ENCODE data around the gene PQBP1. TPM values are rescaled to one million over a fixed set of nuclear protein-coding genes. Genes with fewer than 3 reads are reported as not detected.
A peak's percentile ranks its signal among the peaks of the same experiment; 100 is the strongest.

Gene PQBP1
- total RNA-seq, 2 donors from 2014 or later: 43.6 to 48.1 TPM

DNA sequence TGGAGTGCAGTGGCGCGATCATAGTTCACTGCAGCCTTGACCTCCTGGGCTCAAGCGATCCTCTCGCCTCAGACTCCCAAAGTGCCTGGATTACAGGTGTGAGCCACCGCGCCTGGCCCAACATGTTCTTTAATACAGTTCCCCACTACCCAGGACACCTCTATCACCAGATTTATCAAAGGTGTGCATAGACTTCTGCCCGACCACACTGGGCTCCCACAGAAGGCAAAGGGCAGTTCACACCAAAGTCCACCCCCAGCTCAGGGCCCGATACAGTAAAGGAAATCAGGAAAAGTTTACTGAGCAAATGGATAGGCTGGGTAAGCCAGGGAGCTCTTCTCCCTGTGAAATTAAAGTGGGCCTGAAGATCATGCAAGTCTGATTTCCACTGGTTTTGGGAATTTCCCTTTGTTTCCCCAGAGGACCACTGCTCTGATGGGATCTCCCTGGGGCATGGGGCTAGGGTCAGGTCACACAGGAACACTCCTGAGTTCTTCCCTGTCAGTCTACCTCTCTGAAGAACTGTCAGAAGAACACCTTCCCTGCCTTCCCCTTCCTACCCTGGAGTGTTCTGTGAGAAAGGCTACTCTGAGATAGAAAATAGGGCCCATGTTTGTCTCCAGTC is 38.8 kb downstream of the PQBP1 start:
- Histone ChIP-seq H3K27me3 (no peaks in the 10 kb centered on the region), H3K27ac (peak overlapping the region in 1 of 4 donors; percentile 8), H3K9me3 (no peaks in the 10 kb centered on the region), H3K4me3 (no peak overlapping the region), H3K36me3 (replicated peaks in 1 of 2; ENCODE audit: insufficient read depth in 1 of 2, low read depth in 2 of 2) (peaks cover 0 to 1% of the 10 kb centered on the region in 2 donors), H3K4me1 (peaks cover 10% of the 10 kb centered on the region)
- ATAC-seq (no peak), DNase-seq (no peak)
- 84 to 92% methylated on average over 7 to 8 of the region's 8 CpGs for whole genome bisulfite sequencing, 2 donors
- TF ChIP-seq, protein P1, sequence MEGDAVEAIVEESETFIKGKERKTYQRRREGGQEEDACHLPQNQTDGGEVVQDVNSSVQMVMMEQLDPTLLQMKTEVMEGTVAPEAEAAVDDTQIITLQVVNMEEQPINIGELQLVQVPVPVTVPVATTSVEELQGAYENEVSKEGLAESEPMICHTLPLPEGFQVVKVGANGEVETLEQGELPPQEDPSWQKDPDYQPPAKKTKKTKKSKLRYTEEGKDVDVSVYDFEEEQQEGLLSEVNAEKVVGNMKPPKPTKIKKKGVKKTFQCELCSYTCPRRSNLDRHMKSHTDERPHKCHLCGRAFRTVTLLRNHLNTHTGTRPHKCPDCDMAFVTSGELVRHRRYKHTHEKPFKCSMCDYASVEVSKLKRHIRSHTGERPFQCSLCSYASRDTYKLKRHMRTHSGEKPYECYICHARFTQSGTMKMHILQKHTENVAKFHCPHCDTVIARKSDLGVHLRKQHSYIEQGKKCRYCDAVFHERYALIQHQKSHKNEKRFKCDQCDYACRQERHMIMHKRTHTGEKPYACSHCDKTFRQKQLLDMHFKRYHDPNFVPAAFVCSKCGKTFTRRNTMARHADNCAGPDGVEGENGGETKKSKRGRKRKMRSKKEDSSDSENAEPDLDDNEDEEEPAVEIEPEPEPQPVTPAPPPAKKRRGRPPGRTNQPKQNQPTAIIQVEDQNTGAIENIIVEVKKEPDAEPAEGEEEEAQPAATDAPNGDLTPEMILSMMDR (IDR thresholded peaks at IDR 0.05): no peak
- TF ChIP-seq POLR2A (IDR thresholded peaks at IDR 0.05): no peak
- intact Hi-C loops (cut with DNase I): no loop called here

DNA sequence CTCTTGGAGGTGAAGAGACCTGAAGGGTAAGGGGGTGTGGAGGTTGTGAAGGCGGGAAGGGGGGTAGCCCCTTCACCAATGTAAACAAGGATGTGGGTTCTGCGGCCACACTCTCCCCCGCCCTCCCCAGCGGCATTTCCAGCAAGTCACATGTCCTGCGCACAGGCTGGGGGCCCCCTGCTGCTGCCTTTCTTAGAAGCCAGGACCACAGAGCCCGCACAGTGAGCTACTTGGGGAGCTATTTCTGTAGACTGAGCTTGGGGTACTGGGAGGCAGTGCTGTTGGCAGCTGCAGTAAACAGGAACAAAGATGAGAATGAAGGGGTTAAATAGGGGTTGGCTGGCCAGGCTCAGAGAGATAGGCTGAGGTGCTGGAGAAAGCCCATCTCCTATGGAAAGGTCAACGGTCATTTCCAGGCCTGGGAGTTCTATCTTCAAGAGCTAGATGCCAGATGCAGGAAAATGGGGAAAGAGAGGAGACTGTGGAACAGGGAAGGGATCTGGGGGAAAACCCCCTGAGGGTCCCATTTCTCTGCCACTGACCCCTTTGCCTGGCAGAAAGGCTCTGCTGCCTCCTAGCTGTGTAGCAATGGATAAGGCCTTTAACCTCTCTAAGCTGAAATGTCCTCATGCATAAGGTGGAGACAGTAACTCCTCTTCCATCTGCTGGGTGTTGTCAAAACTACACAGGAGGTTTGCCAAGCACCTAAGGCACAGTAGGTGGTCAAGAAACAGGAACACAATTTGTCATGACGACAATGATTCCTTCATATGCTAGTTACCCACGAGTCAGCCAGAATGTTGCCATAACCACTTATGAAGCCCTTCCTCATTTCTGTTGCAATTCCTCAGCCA is 39.6 kb downstream of the PQBP1 start:
- intact Hi-C loops (cut with DNase I): no loop called here
- peaks cover 16% of the 10 kb centered on the region for H3K4me1 ChIP-seq
- 62 to 63% methylated on average over 5 to 7 of the region's 9 CpGs for WGBS, 2 donors

DNA sequence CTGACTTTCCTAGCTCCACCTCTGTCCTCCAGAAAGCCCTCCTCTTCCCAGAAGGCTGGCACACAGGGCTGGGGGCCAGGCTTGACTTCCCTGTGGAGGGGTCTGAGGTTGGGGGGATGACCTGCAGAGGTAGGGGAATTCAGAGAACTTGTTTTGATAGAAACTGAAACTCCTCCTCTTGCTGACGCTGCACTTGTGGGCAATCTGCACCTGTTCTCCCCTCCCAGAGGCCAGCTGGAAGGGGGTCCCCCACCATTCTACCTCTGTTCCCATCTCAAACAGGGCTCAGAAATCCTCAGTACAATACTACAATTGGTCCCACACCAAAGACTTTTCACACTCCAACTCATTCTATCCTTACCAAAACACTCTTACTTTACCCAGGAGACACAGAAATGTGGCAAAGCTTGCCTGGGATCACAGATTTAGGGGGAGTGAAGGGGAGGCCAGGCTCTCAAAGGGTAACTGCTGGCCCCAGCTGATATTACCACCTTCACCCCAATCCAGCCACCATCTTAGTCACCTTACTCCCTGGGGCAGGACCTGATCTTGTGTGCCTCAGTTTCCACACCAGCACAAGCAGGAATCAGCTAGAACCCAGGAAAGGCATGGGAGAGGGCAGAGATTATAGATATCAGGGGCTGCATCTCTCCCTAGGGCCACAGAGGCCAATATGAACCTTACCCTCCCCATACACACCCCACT is 41.1 kb downstream of the PQBP1 start:
- no peaks in the 10 kb centered on the region for H3K27me3 ChIP-seq
- H3K27ac ChIP-seq: no peak overlapping the region
- ATAC-seq (no peak), DNase-seq (no peak)
- H3K4me1 ChIP-seq: peaks cover 19% of the 10 kb centered on the region
- H3K4me3 ChIP-seq: no peak overlapping the region
- 70 to 100% methylated on average over 1 of the region's 1 CpG for WGBS, 2 donors
- peaks cover 0 to 1% of the 10 kb centered on the region in 2 donors for H3K36me3 ChIP-seq (replicated peaks in 1 of 2; ENCODE audit: insufficient read depth in 1 of 2, low read depth in 2 of 2)
- H3K9me3 ChIP-seq: no peaks in the 10 kb centered on the region
- TF ChIP-seq POLR2A (IDR thresholded peaks at IDR 0.05): no peak
- TF ChIP-seq, protein P1 (IDR thresholded peaks at IDR 0.05): no peak
- intact Hi-C loops (cut with DNase I): no loop called here

More for the DNA sequence above, 39.6 kb downstream of the PQBP1 start:
- Histone ChIP-seq H3K36me3 (replicated peaks in 1 of 2; ENCODE audit: insufficient read depth in 1 of 2, low read depth in 2 of 2) (peaks cover 0 to 1% of the 10 kb centered on the region in 2 donors), H3K9me3 (no peaks in the 10 kb centered on the region), H3K4me3 (no peak overlapping the region), H3K27ac (peak overlapping the region in 1 of 4 donors; percentile 45), H3K27me3 (no peaks in the 10 kb centered on the region)
- ATAC-seq: no peak
- peak in 2 of 4 donors; percentile 29 to 55 for DNase-seq
- no peak for TF ChIP-seq POLR2A (IDR thresholded peaks at IDR 0.05)
- TF ChIP-seq, protein P1 (IDR thresholded peaks at IDR 0.05): no peak

DNA sequence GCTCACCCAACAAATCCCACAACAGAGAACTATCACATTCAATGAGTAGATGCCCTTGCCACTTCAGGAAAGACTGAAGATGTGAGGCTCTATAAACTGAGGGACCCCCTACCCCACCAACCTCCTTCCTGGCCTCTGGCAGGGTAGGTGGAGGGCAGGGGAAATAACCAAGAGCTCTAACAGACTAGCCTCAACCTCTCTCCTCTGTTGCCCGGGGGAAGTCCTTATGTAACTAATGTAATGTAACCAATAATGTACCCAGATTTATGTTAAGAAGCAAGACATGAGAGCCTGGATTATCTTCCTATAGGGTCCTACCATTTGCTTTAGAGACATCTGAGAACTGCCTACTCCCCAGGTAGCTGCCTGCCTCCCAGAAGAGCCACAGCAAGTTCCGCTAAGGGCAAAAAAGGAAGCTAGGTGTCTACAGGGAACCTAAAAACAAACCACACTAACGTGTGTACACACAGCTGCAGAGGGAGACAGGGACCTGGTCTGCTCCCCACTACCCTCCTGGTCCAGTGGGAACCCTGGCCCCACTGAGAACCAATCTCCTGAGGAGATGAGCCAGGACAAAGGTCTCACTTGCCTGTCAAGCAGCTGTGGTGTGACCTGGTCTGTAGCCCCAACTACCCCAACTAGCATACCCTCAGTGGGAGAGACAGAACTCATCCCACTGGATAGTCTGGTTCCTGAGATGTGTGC is 41.9 kb downstream of the PQBP1 start:
- no peak for ATAC-seq
- no peaks in the 10 kb centered on the region for H3K27me3 ChIP-seq
- no peak overlapping the region for H3K27ac ChIP-seq
- intact Hi-C loops (cut with DNase I): no loop called here
- no peak for DNase-seq
- TF ChIP-seq, protein P1 (IDR thresholded peaks at IDR 0.05): no peak
- TF ChIP-seq POLR2A (IDR thresholded peaks at IDR 0.05): no peak
- no peak overlapping the region for H3K4me3 ChIP-seq
- WGBS, 2 donors: 0 to 71% methylated on average over 1 to 3 of the region's 3 CpGs
- H3K36me3 ChIP-seq (replicated peaks in 1 of 2; ENCODE audit: insufficient read depth in 1 of 2, low read depth in 2 of 2): no peaks in the 10 kb centered on the region
- no peaks in the 10 kb centered on the region for H3K9me3 ChIP-seq
- peaks cover 19% of the 10 kb centered on the region for H3K4me1 ChIP-seq
